Activated CD4-positive, alpha-beta memory T cell treated with anti-CD3 and anti-CD28 coated beads for 36 hours (primary cell): ENCODE results near the gene CRADD. TPM values are rescaled to one million over a fixed set of nuclear protein-coding genes. Genes with fewer than 3 reads are reported as not detected.
A peak's percentile ranks its signal among the peaks of the same experiment; 100 is the strongest.

Experiments used
- CTCF ChIA-PET: fragments of 350-600 bp; sonication (Branson Sonifier 250); formaldehyde crosslinking; loops from one replicate; lab custom pipeline; 2021; ENCODE audit warnings: antibody characterized with exemption, inconsistent platforms; lab: Charles Lee
- POLR2A ChIA-PET: fragments of 350-600 bp; sonication (Branson Sonifier 250); formaldehyde crosslinking; loops from one replicate; lab custom pipeline; 2021; ENCODE audit warnings: antibody characterized with exemption; lab: Charles Lee
- DNase-seq: peaks from one replicate; pipeline ENCODE4 v3.0.0-alpha.2; 2020
- H3K27ac Mint-ChIP-seq: one replicate; pipeline ENCODE4 v1.8.0; 2021; ENCODE audit warnings: mixed read lengths
- H3K27me3 Mint-ChIP-seq: one replicate; pipeline ENCODE4 v1.8.0; 2021; ENCODE audit warnings: mixed read lengths
- H3K36me3 Mint-ChIP-seq: one replicate; pipeline ENCODE4 v1.8.0; 2021; ENCODE audit warnings: mixed read lengths
- H3K4me1 Mint-ChIP-seq: one replicate; pipeline ENCODE4 v1.8.0; 2021; ENCODE audit warnings: low read depth, mixed read lengths
- H3K4me3 Mint-ChIP-seq: one replicate; pipeline ENCODE4 v1.8.0; 2021; ENCODE audit warnings: mild to moderate bottlenecking, mixed read lengths
- H3K9me3 Mint-ChIP-seq: one replicate; pipeline ENCODE4 v1.8.0; 2021; ENCODE audit warnings: mixed read lengths
- intact Hi-C: fragments of 100-400 bp; cut with micrococcal nuclease; formaldehyde crosslinking; loops from one replicate; pipeline ENCODE4 v1.15.1; 2023
- total RNA-seq, 2 experiments: library from RNA; stranded (reverse); gene quantifications; one replicate each; pipeline ENCODE4 v1.2.3, GENCODE V29; 2021

Gene CRADD
- total RNA-seq, 2 experiments from 2014 or later = 8.9 to 10.4 TPM

- Mint-ChIP-seq H3K36me3 (peaks cover 15% of the 10 kb centered on the region), H3K27ac (peak overlapping the region; percentile 20), H3K27me3 (no peaks in the 10 kb centered on the region), H3K9me3 (peaks cover 9% of the 10 kb centered on the region), H3K4me3 (peak overlapping the region; percentile 26), H3K4me1 (peaks cover 53% of the 10 kb centered on the region)
- ChIA-PET POLR2A (no interaction called here), CTCF (interaction anchor here (0.8 to 3.5 kb wide), 6 partner anchors 12 to 318 kb away, joined by 3 to 15 read pairs (median 4); no protein-coding TSS in a partner anchor)
- intact Hi-C loops = loop anchor here (2.0 to 10.0 kb wide), 8 partner anchors 42 to 859 kb away; partner anchors contain the start of genes EEA1 and UBE2N
- peak; percentile 72 for DNase-seq
Observed at GRCh38 chr12:93783832-93784231, 106.7 kb downstream of the CRADD start.

GRCh38 chr12:93784339-93785086, 107.3 kb downstream of the CRADD start:
- peaks cover 9% of the 10 kb centered on the region for H3K9me3 Mint-ChIP-seq
- POLR2A ChIA-PET = interaction anchor here (0.6 to 1.1 kb wide), 2 partner anchors 10 to 39 kb away, joined by 3 read pairs; no protein-coding TSS in a partner anchor
- peak overlapping the region; percentile 20 for H3K27ac Mint-ChIP-seq
- peak overlapping the region; percentile 16 for H3K4me3 Mint-ChIP-seq
- DNase-seq = peak; percentile 47
- peaks cover 59% of the 10 kb centered on the region for H3K4me1 Mint-ChIP-seq
- intact Hi-C loops = loop anchor here (1.0 to 10.0 kb wide), 10 partner anchors 14 to 860 kb away; partner anchors contain the start of genes EEA1 and UBE2N
- H3K27me3 Mint-ChIP-seq = no peaks in the 10 kb centered on the region
- CTCF ChIA-PET = interaction anchor here (0.8 to 3.5 kb wide), 6 partner anchors 11 to 318 kb away, joined by 3 to 15 read pairs (median 4); no protein-coding TSS in a partner anchor
- peaks cover 13% of the 10 kb centered on the region for H3K36me3 Mint-ChIP-seq

DNA sequence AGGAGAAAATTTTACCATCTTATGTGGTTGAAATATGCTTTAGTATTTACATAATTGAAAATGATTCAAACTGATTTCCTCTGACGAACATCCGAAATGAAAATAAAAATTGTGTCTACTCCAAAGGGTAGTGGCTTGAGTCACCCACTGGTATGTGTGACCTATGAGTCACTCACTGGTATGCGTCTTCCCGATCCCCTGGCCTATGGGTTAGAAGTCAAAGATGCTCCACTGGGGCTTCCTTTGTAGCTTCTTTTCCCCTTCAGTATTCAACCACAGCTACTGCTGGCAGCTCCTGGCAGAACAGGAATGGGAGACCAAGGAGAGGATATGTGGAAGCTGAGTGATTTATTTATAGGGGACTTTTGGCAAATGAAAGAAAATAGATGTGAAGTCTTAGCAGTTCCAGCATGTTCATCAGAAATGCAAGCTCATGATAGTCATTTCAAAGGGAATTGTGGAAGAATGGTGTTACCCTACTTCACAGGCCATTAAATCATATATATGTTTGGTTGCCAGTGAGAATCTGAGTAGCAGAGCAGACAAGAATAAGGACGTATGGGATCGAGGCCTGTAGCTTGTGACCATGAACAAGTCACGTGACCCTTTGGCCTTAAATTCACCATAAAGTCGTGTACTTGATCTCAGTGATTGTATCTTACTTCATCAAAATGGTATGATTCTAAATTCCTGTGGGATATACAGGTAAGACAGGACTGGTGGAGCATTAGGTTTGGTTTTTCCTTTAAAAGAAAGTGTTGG, 108.3 kb downstream of the CRADD start:
- no peaks in the 10 kb centered on the region for H3K27me3 Mint-ChIP-seq
- intact Hi-C loops = loop anchor here (1.0 to 10.0 kb wide), 8 partner anchors 13 to 861 kb away; partner anchors contain the start of genes EEA1 and UBE2N
- peak overlapping the region; percentile 16 for H3K4me3 Mint-ChIP-seq
- DNase-seq = peak; percentile 73
- H3K4me1 Mint-ChIP-seq = peaks cover 57% of the 10 kb centered on the region
- ChIA-PET POLR2A (interaction anchor here (0.7 to 1.1 kb wide), 3 partner anchors 11 to 75 kb away, joined by 3 read pairs; no protein-coding TSS in a partner anchor), CTCF (interaction anchor here (1.6 to 3.5 kb wide), 4 partner anchors 10 to 317 kb away, joined by 4 to 15 read pairs (median 6); no protein-coding TSS in a partner anchor)
- peaks cover 13% of the 10 kb centered on the region for H3K36me3 Mint-ChIP-seq
- H3K27ac Mint-ChIP-seq = peak overlapping the region; percentile 81
- H3K9me3 Mint-ChIP-seq = peaks cover 9% of the 10 kb centered on the region

GRCh38 chr12:93786656-93787397, 109.7 kb downstream of the CRADD start:
- peaks cover 56% of the 10 kb centered on the region for H3K4me1 Mint-ChIP-seq
- CTCF ChIA-PET = interaction anchor here (1.7 kb wide), 1 partner anchor 314 kb away, joined by 7 read pairs; no protein-coding TSS in a partner anchor

GRCh38 chr12:93788853-93789252, 111.7 kb downstream of the CRADD start:
- DNase-seq = no peak
- ChIA-PET POLR2A (no interaction called here), CTCF (interaction anchor here (2.3 kb wide), 1 partner anchor 312 kb away, joined by 6 read pairs; no protein-coding TSS in a partner anchor)
- Mint-ChIP-seq H3K27me3 (no peaks in the 10 kb centered on the region), H3K36me3 (peaks cover 10% of the 10 kb centered on the region), H3K9me3 (peaks cover 6% of the 10 kb centered on the region), H3K4me3 (no peak overlapping the region), H3K4me1 (peaks cover 50% of the 10 kb centered on the region), H3K27ac (no peak overlapping the region)
- intact Hi-C loops = loop anchor here (10.0 kb wide), 5 partner anchors 344 to 864 kb away; partner anchors contain the start of genes EEA1 and UBE2N

More at GRCh38 chr12:93786656-93787397, 109.7 kb downstream of the CRADD start:
- POLR2A ChIA-PET = no interaction called here
- no peak overlapping the region for H3K27ac Mint-ChIP-seq
- peaks cover 6% of the 10 kb centered on the region for H3K9me3 Mint-ChIP-seq
- H3K36me3 Mint-ChIP-seq = peaks cover 10% of the 10 kb centered on the region
- DNase-seq = no peak
- intact Hi-C loops = loop anchor here (10.0 kb wide), 5 partner anchors 342 to 862 kb away; partner anchors contain the start of genes EEA1 and UBE2N
- H3K27me3 Mint-ChIP-seq = no peaks in the 10 kb centered on the region
- no peak overlapping the region for H3K4me3 Mint-ChIP-seq

GRCh38 chr12:93789767-93790166, 112.6 kb downstream of the CRADD start:
- Mint-ChIP-seq H3K36me3 (peaks cover 10% of the 10 kb centered on the region), H3K9me3 (peaks cover 6% of the 10 kb centered on the region), H3K4me3 (no peak overlapping the region), H3K4me1 (peaks cover 41% of the 10 kb centered on the region), H3K27ac (peak overlapping the region; percentile 2), H3K27me3 (no peaks in the 10 kb centered on the region)
- CTCF ChIA-PET = interaction anchor here (2.3 kb wide), 1 partner anchor 311 kb away, joined by 6 read pairs; no protein-coding TSS in a partner anchor
- intact Hi-C loops = loop anchor here (10.0 kb wide), 5 partner anchors 345 to 865 kb away; partner anchors contain the start of genes EEA1 and UBE2N
- POLR2A ChIA-PET = no interaction called here
- DNase-seq = no peak

- CTCF ChIA-PET = interaction anchor here (0.6 to 2.3 kb wide), 2 partner anchors 30 to 310 kb away, joined by 3 to 6 read pairs; no protein-coding TSS in a partner anchor
- DNase-seq = peak; percentile 41
- H3K4me1 Mint-ChIP-seq = peaks cover 33% of the 10 kb centered on the region
- peaks cover 10% of the 10 kb centered on the region for H3K36me3 Mint-ChIP-seq
- H3K4me3 Mint-ChIP-seq = no peak overlapping the region
- intact Hi-C loops = no loop called here
- POLR2A ChIA-PET = interaction anchor here (1.2 kb wide), 1 partner anchor 23 kb away, joined by 3 read pairs; no protein-coding TSS in a partner anchor
- H3K27me3 Mint-ChIP-seq = no peaks in the 10 kb centered on the region
- H3K27ac Mint-ChIP-seq = no peak overlapping the region
- peaks cover 6% of the 10 kb centered on the region for H3K9me3 Mint-ChIP-seq
Observed at GRCh38 chr12:93790472-93791152, 113.4 kb downstream of the CRADD start.

- intact Hi-C loops = no loop called here
Observed at GRCh38 chr12:93793007-93793406, 115.8 kb downstream of the CRADD start.

DNA sequence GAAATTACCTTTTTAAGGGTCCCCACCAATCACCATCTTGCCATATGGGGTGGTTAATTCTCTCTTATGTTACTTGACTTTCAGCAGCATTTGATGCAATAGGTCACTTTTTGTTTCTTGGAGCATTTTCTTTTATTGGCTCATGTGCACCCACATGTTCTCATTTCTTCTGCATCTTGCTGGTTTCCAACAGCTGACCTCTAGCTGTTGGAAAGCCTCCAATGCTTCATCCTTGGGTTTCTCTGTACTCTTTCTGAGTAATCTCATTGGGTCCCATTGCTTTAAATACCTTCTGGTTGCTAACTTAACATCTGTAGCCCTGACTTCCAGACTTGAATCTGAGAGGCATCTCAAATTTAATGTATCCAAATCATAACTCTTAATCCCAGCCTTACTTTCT, 116.8 kb downstream of the CRADD start:
- no peaks in the 10 kb centered on the region for H3K9me3 Mint-ChIP-seq
- no peak overlapping the region for H3K4me3 Mint-ChIP-seq
- H3K27me3 Mint-ChIP-seq = no peaks in the 10 kb centered on the region
- peaks cover 31% of the 10 kb centered on the region for H3K4me1 Mint-ChIP-seq
- ChIA-PET POLR2A (no interaction called here), CTCF (interaction anchor here (1.0 kb wide), 1 partner anchor 307 kb away, joined by 4 read pairs; no protein-coding TSS in a partner anchor)
- intact Hi-C loops = no loop called here
- no peak for DNase-seq
- no peak overlapping the region for H3K27ac Mint-ChIP-seq
- H3K36me3 Mint-ChIP-seq = no peaks in the 10 kb centered on the region

More at GRCh38 chr12:93793007-93793406, 115.8 kb downstream of the CRADD start:
- H3K4me3 Mint-ChIP-seq = no peak overlapping the region
- H3K9me3 Mint-ChIP-seq = peaks cover 2% of the 10 kb centered on the region
- POLR2A ChIA-PET = interaction anchor here (0.6 kb wide), 1 partner anchor 29 kb away, joined by 4 read pairs; no protein-coding TSS in a partner anchor
- no peak for DNase-seq
- H3K27ac Mint-ChIP-seq = no peak overlapping the region
- peaks cover 28% of the 10 kb centered on the region for H3K4me1 Mint-ChIP-seq
- no peaks in the 10 kb centered on the region for H3K27me3 Mint-ChIP-seq
- CTCF ChIA-PET = interaction anchor here (1.0 to 1.5 kb wide), 2 partner anchors 25 to 308 kb away, joined by 3 to 4 read pairs; no protein-coding TSS in a partner anchor
- H3K36me3 Mint-ChIP-seq = peaks cover 1% of the 10 kb centered on the region

- DNase-seq = no peak
- Mint-ChIP-seq H3K27me3 (no peaks in the 10 kb centered on the region), H3K36me3 (no peaks in the 10 kb centered on the region), H3K4me3 (no peak overlapping the region), H3K9me3 (no peaks in the 10 kb centered on the region), H3K4me1 (peaks cover 28% of the 10 kb centered on the region), H3K27ac (no peak overlapping the region)
- ChIA-PET POLR2A (no interaction called here), CTCF (no interaction called here)
- intact Hi-C loops = no loop called here
Observed at GRCh38 chr12:93794738-93795137, 117.6 kb downstream of the CRADD start.
